ENCODE measurements around the gene FIGLA.
"Not testable (repeated sequence)": the region's sequence is repeated elsewhere in the genome, so short reads cannot be mapped to it uniquely, and the experiment has no call there.

Gene FIGLA

GRCh38 chr2:70743677-70744076 lies 46.8 kb downstream of the FIGLA start:
- Histone ChIP-seq H3K4me1 (ENCODE audit: control insufficient read depth in 1 of 2, insufficient read depth in 1 of 2, low read depth in 1 of 2, low read length in 1 of 2) (no peaks in the 10 kb centered on the region), H3K36me3 (no peaks in the 10 kb centered on the region), H3K4me3 (ENCODE audit: low read depth in 1 of 2, low read length in 1 of 2) (no peak overlapping the region), H3K27ac (no peak overlapping the region), H3K27me3 (peaks cover 49% of the 10 kb centered on the region), H3K9me3 (no peaks in the 10 kb centered on the region)
- TF ChIP-seq, protein P1, sequence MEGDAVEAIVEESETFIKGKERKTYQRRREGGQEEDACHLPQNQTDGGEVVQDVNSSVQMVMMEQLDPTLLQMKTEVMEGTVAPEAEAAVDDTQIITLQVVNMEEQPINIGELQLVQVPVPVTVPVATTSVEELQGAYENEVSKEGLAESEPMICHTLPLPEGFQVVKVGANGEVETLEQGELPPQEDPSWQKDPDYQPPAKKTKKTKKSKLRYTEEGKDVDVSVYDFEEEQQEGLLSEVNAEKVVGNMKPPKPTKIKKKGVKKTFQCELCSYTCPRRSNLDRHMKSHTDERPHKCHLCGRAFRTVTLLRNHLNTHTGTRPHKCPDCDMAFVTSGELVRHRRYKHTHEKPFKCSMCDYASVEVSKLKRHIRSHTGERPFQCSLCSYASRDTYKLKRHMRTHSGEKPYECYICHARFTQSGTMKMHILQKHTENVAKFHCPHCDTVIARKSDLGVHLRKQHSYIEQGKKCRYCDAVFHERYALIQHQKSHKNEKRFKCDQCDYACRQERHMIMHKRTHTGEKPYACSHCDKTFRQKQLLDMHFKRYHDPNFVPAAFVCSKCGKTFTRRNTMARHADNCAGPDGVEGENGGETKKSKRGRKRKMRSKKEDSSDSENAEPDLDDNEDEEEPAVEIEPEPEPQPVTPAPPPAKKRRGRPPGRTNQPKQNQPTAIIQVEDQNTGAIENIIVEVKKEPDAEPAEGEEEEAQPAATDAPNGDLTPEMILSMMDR (IDR thresholded peaks at IDR 0.05) = no peak

DNA sequence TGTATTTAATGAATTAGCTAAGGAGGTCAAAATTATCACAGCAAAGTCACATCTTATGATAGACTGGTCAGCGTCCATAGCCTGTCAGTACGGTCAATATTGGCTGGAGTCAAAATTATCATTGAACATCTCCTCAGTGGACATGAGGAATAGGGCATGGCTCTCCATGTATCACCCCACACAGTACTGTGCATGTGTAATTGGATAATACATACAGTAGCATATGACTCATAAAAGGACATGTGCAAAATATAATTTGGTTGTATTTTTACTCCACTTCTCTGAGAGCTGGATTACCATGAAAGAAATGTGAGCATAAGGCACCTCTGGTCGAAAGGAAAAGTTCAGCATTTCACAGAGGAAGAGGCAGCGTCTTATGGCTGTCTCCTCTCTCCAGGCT lies 47.4 kb downstream of the FIGLA start:
- H3K4me3 ChIP-seq (ENCODE audit: low read depth in 1 of 2, low read length in 1 of 2) = no peak overlapping the region
- no peaks in the 10 kb centered on the region for H3K4me1 ChIP-seq (ENCODE audit: control insufficient read depth in 1 of 2, insufficient read depth in 1 of 2, low read depth in 1 of 2, low read length in 1 of 2)
- TF ChIP-seq, protein P1 (IDR thresholded peaks at IDR 0.05) = no peak
- no peaks in the 10 kb centered on the region for H3K36me3 ChIP-seq
- H3K27ac ChIP-seq = no peak overlapping the region
- H3K9me3 ChIP-seq = no peaks in the 10 kb centered on the region
- peaks cover 55% of the 10 kb centered on the region for H3K27me3 ChIP-seq

GRCh38 chr2:70739492-70739891 lies 51.0 kb downstream of the FIGLA start:
- H3K36me3 ChIP-seq; H3K4me3 ChIP-seq (ENCODE audit: low read depth in 1 of 2, low read length in 1 of 2); H3K9me3 ChIP-seq; H3K27ac ChIP-seq; H3K4me1 ChIP-seq (ENCODE audit: control insufficient read depth in 1 of 2, insufficient read depth in 1 of 2, low read depth in 1 of 2, low read length in 1 of 2): not testable (repeated sequence)
- peaks cover 75% of the 10 kb centered on the region for H3K27me3 ChIP-seq

- H3K9me3 ChIP-seq = no peaks in the 10 kb centered on the region
- H3K27ac ChIP-seq = no peak overlapping the region
- H3K27me3 ChIP-seq = peaks cover 81% of the 10 kb centered on the region
- H3K4me3 ChIP-seq (ENCODE audit: low read depth in 1 of 2, low read length in 1 of 2) = no peak overlapping the region
- H3K36me3 ChIP-seq = no peaks in the 10 kb centered on the region
- H3K4me1 ChIP-seq (ENCODE audit: control insufficient read depth in 1 of 2, insufficient read depth in 1 of 2, low read depth in 1 of 2, low read length in 1 of 2) = no peaks in the 10 kb centered on the region
- TF ChIP-seq, protein P1 (IDR thresholded peaks at IDR 0.05) = no peak
Observed at GRCh38 chr2:70738159-70738558, 52.3 kb downstream of the FIGLA start.

GRCh38 chr2:70735071-70735470 lies 55.4 kb downstream of the FIGLA start:
- no peaks in the 10 kb centered on the region for H3K36me3 ChIP-seq
- TF ChIP-seq, protein P1 (IDR thresholded peaks at IDR 0.05) = no peak

GRCh38 chr2:70733646-70734180 lies 56.7 kb downstream of the FIGLA start:
- Histone ChIP-seq H3K4me1 (ENCODE audit: control insufficient read depth in 1 of 2, insufficient read depth in 1 of 2, low read depth in 1 of 2, low read length in 1 of 2) (no peaks in the 10 kb centered on the region), H3K9me3 (no peaks in the 10 kb centered on the region), H3K36me3 (no peaks in the 10 kb centered on the region), H3K27ac (no peak overlapping the region), H3K4me3 (ENCODE audit: low read depth in 1 of 2, low read length in 1 of 2) (no peak overlapping the region), H3K27me3 (peaks cover 56% of the 10 kb centered on the region)
- TF ChIP-seq, protein P1 (IDR thresholded peaks at IDR 0.05) = no peak

More at GRCh38 chr2:70735071-70735470, 55.4 kb downstream of the FIGLA start:
- no peaks in the 10 kb centered on the region for H3K9me3 ChIP-seq
- peaks cover 62% of the 10 kb centered on the region for H3K27me3 ChIP-seq
- H3K4me3 ChIP-seq (ENCODE audit: low read depth in 1 of 2, low read length in 1 of 2) = no peak overlapping the region
- no peaks in the 10 kb centered on the region for H3K4me1 ChIP-seq (ENCODE audit: control insufficient read depth in 1 of 2, insufficient read depth in 1 of 2, low read depth in 1 of 2, low read length in 1 of 2)
- no peak overlapping the region for H3K27ac ChIP-seq

Data from neutrophil (primary cell).